Right hindlimb (tissue), 1 donor: ENCODE data around the gene CAPN8.

ENCODE experiments used
- DNase-seq: peaks from one replicate; pipeline ENCODE4 v3.0.0-alpha.2; 2018

Gene CAPN8

DNA sequence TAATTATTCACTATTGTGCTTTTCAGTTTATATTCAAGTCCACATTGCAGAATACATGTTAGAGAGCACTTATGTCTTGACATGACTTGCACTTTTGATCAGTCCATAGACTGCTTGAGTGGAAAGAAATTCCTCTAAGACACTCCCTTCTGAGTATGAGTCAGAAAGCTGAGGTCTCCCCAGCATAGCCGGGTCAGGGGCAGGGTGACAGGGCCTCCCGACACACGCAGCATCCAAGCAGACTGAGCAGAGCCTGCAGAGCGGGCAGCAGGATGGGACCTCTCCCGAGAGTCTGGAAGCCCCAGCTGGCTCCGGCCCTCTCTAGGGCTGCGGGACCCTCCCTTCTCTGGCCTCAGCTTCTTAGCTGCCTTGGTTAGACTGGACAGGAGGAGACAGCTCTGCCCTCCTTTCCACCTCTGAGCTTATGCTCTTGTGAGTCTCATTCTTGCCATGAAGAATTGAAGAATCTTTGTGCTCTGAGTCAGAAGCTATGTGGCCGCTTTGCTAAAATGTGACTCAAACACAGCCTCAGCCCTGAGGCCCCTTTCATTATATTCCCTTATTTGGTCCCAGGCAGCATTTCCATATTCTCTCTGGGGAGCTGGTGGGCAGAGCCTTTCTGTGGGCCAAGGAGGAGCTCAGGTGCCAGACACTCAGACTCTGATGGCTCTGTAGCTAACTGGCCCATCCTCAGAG is 35.6 kb upstream of the CAPN8 start:
- DNase-seq: peak; percentile 35

GRCh38 chr1:223700388-223700918 is 35.0 kb upstream of the CAPN8 start:
- no peak for DNase-seq

GRCh38 chr1:223695941-223696340 is 30.4 kb upstream of the CAPN8 start:
- no peak for DNase-seq

- DNase-seq: no peak
Measured at GRCh38 chr1:223695014-223695548, 29.6 kb upstream of the CAPN8 start.

GRCh38 chr1:223691121-223691520 is 25.6 kb upstream of the CAPN8 start:
- DNase-seq: no peak

GRCh38 chr1:223684488-223684792 is 18.9 kb upstream of the CAPN8 start:
- DNase-seq: no peak

DNA sequence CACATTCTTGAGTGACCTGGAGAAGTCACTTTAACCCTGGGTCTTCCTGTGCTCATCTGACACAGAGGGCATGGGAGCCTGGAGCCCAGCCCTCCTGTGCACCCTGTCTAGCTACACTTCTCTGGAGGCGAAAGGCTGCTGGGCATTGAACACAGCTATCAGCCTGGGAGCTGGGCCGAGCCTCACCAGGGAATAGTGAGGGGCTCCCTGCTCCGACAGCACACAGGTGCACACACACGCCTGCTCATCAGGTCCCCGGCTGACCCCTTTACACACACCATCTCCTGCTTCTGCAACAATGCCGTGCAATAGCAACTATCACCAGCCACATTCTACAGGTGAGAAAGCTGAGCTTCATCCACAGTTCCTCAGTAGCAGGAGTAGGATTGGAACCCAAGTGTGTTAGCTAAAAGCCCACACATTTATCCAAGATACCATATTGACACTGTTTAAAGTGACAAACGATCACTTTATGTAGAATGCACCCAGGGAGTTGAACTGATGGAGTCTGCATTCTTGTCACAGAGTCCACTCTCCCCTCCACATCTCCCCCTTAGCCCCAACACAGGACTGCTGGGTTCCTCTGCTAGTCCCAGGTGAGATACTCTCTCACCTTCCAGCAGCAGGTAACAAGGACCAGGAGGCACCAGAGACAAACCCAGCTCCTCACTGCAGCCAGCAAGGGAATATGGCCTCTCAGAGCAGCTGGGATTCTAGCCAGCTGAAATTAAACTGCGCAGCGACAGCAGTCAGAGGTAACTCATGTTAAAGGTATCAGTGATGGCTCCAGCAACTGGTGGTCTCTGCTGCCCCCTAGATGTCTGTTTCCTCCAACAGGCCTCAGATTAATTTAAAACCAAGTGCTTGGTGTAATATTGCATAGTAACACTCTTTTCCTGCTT is 18.3 kb upstream of the CAPN8 start:
- peak; percentile 80 for DNase-seq

- DNase-seq: no peak
Measured at GRCh38 chr1:223682502-223682901, 17.0 kb upstream of the CAPN8 start.

DNA sequence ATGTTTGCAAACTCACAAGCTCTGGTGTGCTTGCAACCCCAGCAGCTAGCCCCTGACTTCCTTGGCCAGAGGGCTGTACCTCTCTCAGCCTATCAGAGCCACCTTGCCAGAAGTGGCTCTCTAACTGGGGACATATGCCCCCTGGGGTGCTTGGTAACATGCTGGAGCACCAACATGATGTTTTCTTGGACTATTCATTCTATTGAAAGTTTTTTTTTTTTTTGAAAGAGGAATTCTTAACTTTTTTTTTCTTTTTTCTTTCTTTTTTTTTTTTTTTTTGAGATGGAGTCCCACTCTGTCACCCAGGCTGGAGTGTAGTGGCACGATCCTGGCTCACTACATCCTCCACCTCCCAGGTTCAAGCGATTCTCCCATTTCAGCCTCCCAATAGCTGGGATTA is 14.7 kb upstream of the CAPN8 start:
- no peak for DNase-seq

GRCh38 chr1:223678841-223679240 is 13.3 kb upstream of the CAPN8 start:
- no peak for DNase-seq

DNA sequence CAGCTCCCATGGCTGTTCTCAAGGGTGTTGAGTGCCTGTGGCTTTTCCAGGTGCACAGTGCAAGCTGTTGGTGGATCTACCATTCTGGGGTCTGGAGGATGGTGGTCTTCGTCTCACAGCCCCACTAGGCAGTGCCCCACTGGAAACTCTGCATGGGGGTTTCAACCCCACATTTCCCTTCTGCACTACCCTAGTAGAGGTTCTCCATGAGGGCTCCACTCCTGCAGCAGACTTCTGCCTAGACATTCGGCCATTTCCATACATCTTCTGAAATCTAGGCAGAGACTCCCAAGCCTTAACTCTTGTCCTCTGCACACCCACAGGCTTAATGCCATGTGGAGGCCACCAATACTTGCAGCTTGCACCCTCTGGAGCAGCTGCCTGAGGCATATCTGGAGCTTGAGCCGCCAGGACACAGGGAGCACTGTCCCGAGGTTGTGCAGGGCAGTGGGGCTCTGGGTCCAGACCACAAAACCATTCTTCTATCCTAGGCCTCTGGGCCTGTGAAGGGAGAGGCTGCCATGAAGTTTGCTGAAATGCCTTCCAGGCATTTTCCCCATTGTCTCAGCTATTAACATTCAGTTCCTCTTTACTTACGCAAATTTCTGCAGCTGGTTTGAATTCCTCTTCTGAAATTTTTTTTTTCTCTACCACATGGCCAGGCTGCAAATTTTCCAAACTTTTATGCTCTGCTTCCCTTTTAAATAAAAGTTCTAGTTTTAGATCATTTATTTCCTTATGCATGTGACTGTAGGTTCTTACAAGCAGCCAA is 8.8 kb upstream of the CAPN8 start:
- no peak for DNase-seq

DNA sequence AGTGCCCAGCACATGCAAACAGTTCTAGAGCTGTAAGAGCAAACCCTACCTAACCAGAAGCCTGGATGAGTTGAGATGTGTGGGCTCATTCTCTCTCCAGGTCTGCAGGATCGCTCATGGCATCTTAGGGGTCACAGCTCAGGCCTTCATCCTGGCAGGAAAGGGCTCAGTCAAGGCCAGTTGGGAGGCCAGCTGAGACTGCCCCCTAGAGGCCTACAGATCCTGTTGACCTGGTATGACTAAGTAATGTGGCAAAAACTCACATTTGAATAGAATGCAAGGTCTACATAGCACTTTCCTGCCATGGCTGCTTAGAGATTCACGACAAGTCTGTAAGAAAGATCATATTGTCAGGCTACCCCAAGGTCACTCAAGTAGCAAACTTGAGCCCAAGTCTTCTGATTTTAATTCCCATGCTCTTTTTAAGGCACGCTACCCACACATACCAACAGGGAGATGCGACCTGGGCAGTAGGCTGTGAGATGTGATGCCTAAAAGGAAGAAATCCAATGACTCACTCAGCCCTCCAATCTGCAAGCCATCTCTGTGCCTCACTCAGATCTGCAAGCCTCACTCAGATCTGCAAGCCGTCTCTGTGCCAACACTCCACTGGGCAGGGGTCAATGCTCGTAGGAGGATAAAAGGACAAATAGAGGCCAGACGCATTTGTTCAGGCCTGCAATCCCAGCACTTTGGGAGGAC is 5.1 kb upstream of the CAPN8 start:
- DNase-seq: peak; percentile 26

GRCh38 chr1:223669003-223669795 is 3.7 kb upstream of the CAPN8 start:
- no peak for DNase-seq

DNA sequence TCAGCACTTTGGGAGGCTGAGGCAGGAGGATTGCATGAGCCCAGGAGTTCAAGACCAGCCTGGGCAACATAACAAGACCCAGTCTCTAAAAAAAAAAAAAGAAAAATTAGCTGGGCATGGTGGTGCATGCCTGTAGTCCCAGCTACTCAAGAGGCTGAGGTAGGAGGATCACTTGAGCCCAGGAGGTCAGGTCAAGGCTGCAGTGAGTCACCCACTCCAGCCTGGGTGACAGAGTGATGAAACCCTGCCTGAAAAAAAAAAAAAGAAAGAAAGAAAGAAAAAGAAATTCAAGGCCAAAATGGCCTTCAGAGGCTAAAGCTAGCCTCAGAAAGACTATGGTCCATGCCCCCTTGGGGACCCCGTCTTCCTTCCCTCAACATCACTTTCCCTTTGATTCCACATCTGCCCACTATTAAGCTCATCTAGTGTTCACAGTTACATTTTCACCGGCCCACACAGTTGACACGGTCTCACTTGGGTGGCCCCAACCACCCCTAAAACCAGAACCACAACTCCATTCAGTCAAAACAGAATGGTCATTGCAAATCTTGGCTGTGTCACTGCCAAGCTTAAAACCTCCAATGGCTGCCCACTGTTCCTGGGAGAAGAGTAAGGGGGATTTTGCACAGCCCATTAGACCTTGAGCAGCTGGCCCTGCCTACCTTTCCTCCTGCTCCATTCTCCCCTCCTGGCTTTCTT is 2.1 kb upstream of the CAPN8 start:
- DNase-seq: no peak

DNA sequence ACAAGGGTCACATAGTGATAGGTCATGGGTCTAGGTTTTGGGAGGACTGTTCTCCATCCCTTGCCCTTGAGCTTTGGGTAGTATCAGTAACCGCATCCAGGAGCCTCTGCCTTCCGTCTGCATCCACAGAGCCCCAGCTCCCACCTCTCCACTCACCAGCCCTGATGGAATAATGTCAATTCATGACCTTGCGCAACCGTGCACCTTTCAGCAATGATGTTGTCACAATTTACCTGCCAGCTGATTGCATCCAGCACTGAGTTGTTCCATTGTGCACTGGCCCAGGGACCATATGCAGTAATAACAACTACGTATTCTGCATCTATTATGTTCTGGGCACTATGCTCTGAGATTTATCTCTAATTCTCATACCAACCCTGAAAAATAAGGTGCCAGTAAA is 1.4 kb downstream of the CAPN8 start:
- no peak for DNase-seq

GRCh38 chr1:223662943-223663342 is 2.6 kb downstream of the CAPN8 start:
- no peak for DNase-seq

DNA sequence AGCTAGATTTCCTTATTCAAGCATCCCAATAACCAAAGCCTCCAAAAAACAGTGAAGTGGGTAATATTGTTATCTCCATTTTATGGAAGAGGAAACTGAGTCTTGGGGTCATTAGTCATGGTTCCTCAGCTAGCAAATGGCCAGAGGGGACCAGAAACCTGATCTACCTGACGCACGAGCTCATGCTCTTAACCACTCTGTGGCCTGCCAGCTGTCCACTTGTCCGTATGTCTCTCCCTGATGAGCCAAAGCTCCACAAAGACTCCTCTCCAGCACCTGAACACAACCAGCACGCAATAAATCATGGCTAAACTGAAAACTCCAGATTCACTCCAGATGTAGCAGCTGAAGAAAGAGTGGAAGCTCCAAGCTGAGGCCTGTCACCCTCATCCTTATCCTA is 5.8 kb downstream of the CAPN8 start:
- DNase-seq: no peak

DNA sequence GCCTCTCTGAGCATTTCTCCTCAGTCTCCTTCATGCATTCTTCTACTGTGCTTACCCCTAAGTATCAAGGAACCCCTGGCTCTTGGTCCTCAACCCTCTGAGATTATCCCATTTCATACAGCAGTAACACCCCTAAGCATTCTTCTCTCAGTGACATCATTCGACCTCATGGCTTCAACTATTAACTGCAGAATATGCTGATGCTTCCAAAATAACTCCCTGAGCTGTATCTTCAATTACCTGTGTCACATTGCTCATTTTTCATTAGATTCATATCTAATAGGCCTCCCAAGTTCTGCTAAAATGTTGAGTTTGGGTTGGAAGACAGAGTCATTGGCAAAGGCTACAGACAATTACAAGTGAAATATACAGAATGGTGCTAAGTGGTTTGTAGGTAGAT is 7.5 kb downstream of the CAPN8 start:
- DNase-seq: no peak

DNA sequence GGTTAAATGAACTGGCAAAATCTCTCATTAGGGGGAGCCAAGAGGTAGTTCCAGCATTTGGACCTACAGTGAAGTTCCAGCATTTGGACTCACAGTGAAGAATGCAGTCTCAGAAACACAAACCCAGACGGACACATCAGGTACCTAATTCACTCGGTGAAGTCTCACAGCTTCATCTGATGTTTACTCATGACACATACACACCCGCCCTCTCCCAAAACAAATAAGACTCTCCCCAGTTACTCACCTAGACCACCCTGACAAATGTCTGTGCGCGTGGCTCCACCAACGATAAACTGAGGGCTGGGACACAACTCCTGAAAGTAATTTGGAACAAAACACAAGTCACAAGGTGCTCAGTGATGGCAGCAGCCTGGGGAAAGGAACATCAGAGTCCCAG is 11.4 kb downstream of the CAPN8 start:
- peak; percentile 16 for DNase-seq

DNA sequence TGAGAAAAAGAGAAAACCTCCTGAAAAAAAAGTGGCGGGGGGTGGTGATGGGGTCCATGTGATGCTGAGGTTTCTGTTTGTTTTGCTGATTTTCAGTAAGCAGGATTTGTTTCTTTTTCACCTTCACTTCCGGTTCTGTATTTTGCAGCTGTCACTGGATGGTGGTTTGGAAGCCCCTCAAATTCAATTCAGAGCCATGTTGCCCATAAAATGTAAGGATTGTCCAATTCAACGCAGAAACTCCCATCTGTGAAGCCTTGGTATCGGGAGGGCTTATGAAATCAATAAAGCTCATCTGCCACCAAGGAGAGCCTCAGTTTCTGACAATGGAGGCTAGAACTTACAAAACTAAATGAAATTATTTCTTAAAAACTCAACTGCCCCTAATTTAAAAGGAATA is 12.1 kb downstream of the CAPN8 start:
- no peak for DNase-seq

- peak; percentile 36 for DNase-seq
Measured at GRCh38 chr1:223653015-223653414, 12.5 kb downstream of the CAPN8 start.
